ENCODE measurements around the gene SLC7A6.

Gene SLC7A6

DNA sequence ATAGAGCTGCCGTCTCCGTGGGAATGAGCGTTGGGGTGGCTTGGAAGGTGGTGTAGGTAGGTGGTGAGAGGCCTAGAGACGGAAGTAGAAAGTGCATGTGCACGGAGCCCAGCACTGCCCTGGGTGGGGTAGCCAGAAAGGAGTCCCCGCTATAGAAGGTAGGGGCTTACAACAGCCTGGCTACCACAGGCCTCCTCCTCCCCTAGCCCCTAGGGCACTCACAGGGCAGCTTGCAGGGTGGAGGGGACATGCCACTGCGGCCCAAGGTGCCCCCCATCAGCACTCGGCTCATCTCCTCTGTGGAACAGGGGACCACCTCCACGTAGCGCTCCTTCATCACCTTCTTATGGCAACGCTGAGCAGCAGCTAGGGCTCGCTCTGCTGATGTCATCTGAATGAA, 33.4 kb upstream of the SLC7A6 start:
- Mint-ChIP-seq H3K27me3 (no peaks in the 10 kb centered on the region), H3K27ac (no peak overlapping the region), H3K4me3 (no peak overlapping the region), H3K4me1 (peaks cover 17% of the 10 kb centered on the region), H3K36me3 (no peaks in the 10 kb centered on the region), H3K9me3 (no peaks in the 10 kb centered on the region)
- no peak for ATAC-seq (ENCODE audit: low read depth)
- no peak for DNase-seq (ENCODE audit: low spot score in 2 of 2)

- no peak overlapping the region for H3K4me3 Mint-ChIP-seq
- H3K27me3 Mint-ChIP-seq: no peaks in the 10 kb centered on the region
- H3K36me3 Mint-ChIP-seq: no peaks in the 10 kb centered on the region
- peaks cover 21% of the 10 kb centered on the region for H3K4me1 Mint-ChIP-seq
- H3K27ac Mint-ChIP-seq: no peak overlapping the region
- DNase-seq (ENCODE audit: low spot score in 2 of 2): no peak
- H3K9me3 Mint-ChIP-seq: no peaks in the 10 kb centered on the region
- no peak for ATAC-seq (ENCODE audit: low read depth)
These were observed 32.8 kb upstream of the SLC7A6 start for GRCh38 chr16:68231384-68232136.

- no peak for ATAC-seq (ENCODE audit: low read depth)
- no peak overlapping the region for H3K27ac Mint-ChIP-seq
- peaks cover 22% of the 10 kb centered on the region for H3K4me1 Mint-ChIP-seq
- H3K27me3 Mint-ChIP-seq: no peaks in the 10 kb centered on the region
- no peaks in the 10 kb centered on the region for H3K9me3 Mint-ChIP-seq
- DNase-seq (ENCODE audit: low spot score in 2 of 2): no peak
- H3K4me3 Mint-ChIP-seq: no peak overlapping the region
- H3K36me3 Mint-ChIP-seq: no peaks in the 10 kb centered on the region
These were observed 32.0 kb upstream of the SLC7A6 start for GRCh38 chr16:68232335-68232734.

GRCh38 chr16:68233085-68233834, 31.1 kb upstream of the SLC7A6 start:
- no peaks in the 10 kb centered on the region for H3K36me3 Mint-ChIP-seq
- H3K4me3 Mint-ChIP-seq: no peak overlapping the region
- ATAC-seq (ENCODE audit: low read depth) (no peak), DNase-seq (ENCODE audit: low spot score in 2 of 2) (no peak)
- no peaks in the 10 kb centered on the region for H3K27me3 Mint-ChIP-seq
- H3K9me3 Mint-ChIP-seq: no peaks in the 10 kb centered on the region
- peak overlapping the region; percentile 1 for H3K27ac Mint-ChIP-seq
- H3K4me1 Mint-ChIP-seq: peaks cover 18% of the 10 kb centered on the region

DNA sequence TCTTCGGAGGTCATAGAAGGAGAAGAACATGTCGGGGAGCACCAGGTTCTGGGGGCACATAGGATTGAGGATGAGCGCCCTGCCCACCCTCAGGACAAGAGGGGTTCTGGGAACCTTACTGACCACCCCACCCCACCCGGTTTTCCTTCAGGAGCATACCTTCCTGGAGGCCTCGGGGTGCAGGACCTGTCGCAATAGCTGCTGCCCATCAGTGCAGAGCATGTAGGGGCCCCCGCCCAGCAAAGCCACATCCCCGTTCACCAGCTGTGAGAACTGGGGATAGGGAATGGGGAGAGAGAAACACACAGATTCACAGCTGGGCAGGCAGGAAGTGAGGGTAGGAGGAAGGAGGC, 30.5 kb upstream of the SLC7A6 start:
- H3K9me3 Mint-ChIP-seq: no peaks in the 10 kb centered on the region
- H3K36me3 Mint-ChIP-seq: no peaks in the 10 kb centered on the region
- H3K27me3 Mint-ChIP-seq: no peaks in the 10 kb centered on the region
- DNase-seq (ENCODE audit: low spot score in 2 of 2) (no peak), ATAC-seq (ENCODE audit: low read depth) (no peak)
- peak overlapping the region; percentile 1 for H3K27ac Mint-ChIP-seq
- H3K4me1 Mint-ChIP-seq: peaks cover 19% of the 10 kb centered on the region
- no peak overlapping the region for H3K4me3 Mint-ChIP-seq

- Mint-ChIP-seq H3K27me3 (no peaks in the 10 kb centered on the region), H3K36me3 (no peaks in the 10 kb centered on the region), H3K9me3 (no peaks in the 10 kb centered on the region), H3K4me1 (peaks cover 18% of the 10 kb centered on the region), H3K4me3 (peak overlapping the region; percentile 45), H3K27ac (peak overlapping the region; percentile 1)
- ATAC-seq (ENCODE audit: low read depth) (no peak), DNase-seq (ENCODE audit: low spot score in 2 of 2) (no peak)
These were observed 29.9 kb upstream of the SLC7A6 start for GRCh38 chr16:68234188-68235107.

GRCh38 chr16:68235108-68235886, 29.0 kb upstream of the SLC7A6 start:
- H3K4me3 Mint-ChIP-seq: peak overlapping the region; percentile 65
- H3K9me3 Mint-ChIP-seq: no peaks in the 10 kb centered on the region
- no peak overlapping the region for H3K27ac Mint-ChIP-seq
- peaks cover 20% of the 10 kb centered on the region for H3K4me1 Mint-ChIP-seq
- H3K27me3 Mint-ChIP-seq: no peaks in the 10 kb centered on the region
- no peaks in the 10 kb centered on the region for H3K36me3 Mint-ChIP-seq
- ATAC-seq (ENCODE audit: low read depth) (no peak), DNase-seq (ENCODE audit: low spot score in 2 of 2) (no peak)

GRCh38 chr16:68235887-68236136, 28.5 kb upstream of the SLC7A6 start, which contains the start of gene ESRP2:
Gene ESRP2 (minus strand): TSS chr16:68236127. CDS start chr16:68236045, 82 bp downstream.
- Mint-ChIP-seq H3K4me3 (peak within 1 kb of the TSS; percentile 83), H3K9me3 (no peaks in the 10 kb centered on the region), H3K36me3 (no peaks in the 10 kb centered on the region), H3K4me1 (peaks cover 20% of the 10 kb centered on the region), H3K27ac (peak within 1 kb of the TSS; percentile 55), H3K27me3 (no peaks in the 10 kb centered on the region)
- no peak for ATAC-seq (ENCODE audit: low read depth)
- no peak for DNase-seq (ENCODE audit: low spot score in 2 of 2)

DNA sequence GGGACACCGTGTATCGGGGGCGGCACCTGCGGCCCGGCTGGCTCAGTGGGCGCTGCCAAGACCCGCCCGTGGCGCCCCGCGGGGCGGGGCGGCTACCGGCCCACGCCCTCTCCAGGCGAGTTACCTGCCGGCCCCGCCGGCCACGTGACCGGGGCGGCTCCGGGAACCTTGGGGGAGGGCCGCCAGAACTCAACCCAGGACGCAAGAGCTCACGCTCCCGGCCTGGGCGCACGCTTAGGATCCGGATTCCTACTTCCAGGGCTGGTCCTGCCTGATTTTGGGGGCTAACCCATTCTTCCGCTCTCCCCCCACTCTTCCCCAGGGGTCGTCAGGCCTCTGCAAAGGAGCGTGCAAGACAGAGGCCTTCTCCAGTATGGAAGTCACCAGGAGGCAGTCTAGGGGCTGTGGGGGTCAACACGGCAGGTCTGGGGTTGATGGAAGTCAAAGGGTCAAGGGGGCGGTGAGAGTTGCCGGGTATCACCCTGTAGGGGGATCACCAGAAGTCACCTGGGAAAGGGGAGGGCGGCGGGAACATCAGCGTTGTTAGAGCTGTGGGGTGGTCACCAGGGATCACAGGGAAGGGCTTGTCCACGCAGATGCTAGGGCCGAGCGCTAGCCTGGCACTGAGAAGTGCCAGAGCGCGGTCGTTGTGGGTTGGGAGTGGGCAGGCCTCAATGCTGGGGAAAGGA, 28.0 kb upstream of the SLC7A6 start:
- Mint-ChIP-seq H3K27ac (peak overlapping the region; percentile 36), H3K36me3 (no peaks in the 10 kb centered on the region), H3K4me1 (peaks cover 20% of the 10 kb centered on the region), H3K9me3 (no peaks in the 10 kb centered on the region), H3K4me3 (peak overlapping the region; percentile 83), H3K27me3 (no peaks in the 10 kb centered on the region)
- DNase-seq (ENCODE audit: low spot score in 2 of 2) (peak; percentile 39 to 53), ATAC-seq (ENCODE audit: low read depth) (peak; percentile 48)

- Mint-ChIP-seq H3K36me3 (no peaks in the 10 kb centered on the region), H3K4me3 (peak overlapping the region; percentile 83), H3K9me3 (no peaks in the 10 kb centered on the region), H3K27ac (peak overlapping the region; percentile 55), H3K27me3 (no peaks in the 10 kb centered on the region), H3K4me1 (peaks cover 20% of the 10 kb centered on the region)
- DNase-seq (ENCODE audit: low spot score in 2 of 2) (peak in 1 of 2 donors; percentile 25), ATAC-seq (ENCODE audit: low read depth) (peak; percentile 22)
These were observed 27.5 kb upstream of the SLC7A6 start for GRCh38 chr16:68236826-68237242.

- H3K9me3 Mint-ChIP-seq: no peaks in the 10 kb centered on the region
- ATAC-seq (ENCODE audit: low read depth): peak; percentile 70
- H3K27ac Mint-ChIP-seq: peak overlapping the region; percentile 55
- peak; percentile 75 to 81 for DNase-seq (ENCODE audit: low spot score in 2 of 2)
- H3K4me1 Mint-ChIP-seq: peaks cover 20% of the 10 kb centered on the region
- peak overlapping the region; percentile 83 for H3K4me3 Mint-ChIP-seq
- no peaks in the 10 kb centered on the region for H3K27me3 Mint-ChIP-seq
- H3K36me3 Mint-ChIP-seq: no peaks in the 10 kb centered on the region
These were observed 26.9 kb upstream of the SLC7A6 start for GRCh38 chr16:68237243-68238028.

- ATAC-seq (ENCODE audit: low read depth) (no peak), DNase-seq (ENCODE audit: low spot score in 2 of 2) (no peak)
- H3K27ac Mint-ChIP-seq: peak overlapping the region; percentile 9
- H3K4me3 Mint-ChIP-seq: peak overlapping the region; percentile 83
- H3K4me1 Mint-ChIP-seq: peaks cover 20% of the 10 kb centered on the region
- no peaks in the 10 kb centered on the region for H3K9me3 Mint-ChIP-seq
- no peaks in the 10 kb centered on the region for H3K27me3 Mint-ChIP-seq
- no peaks in the 10 kb centered on the region for H3K36me3 Mint-ChIP-seq
These were observed 26.3 kb upstream of the SLC7A6 start for GRCh38 chr16:68238029-68238345.
